Activated T-cell treated with anti-CD3 and anti-CD28 coated beads, Interleukin-2, amount 50 U/mL, for 72 hours (primary cell): ENCODE measurements around the gene KRTAP12-3. TPM values are rescaled to one million over a fixed set of nuclear protein-coding genes. Genes with fewer than 3 reads are reported as not detected.
"Not testable (repeated sequence)": the region's sequence is repeated elsewhere in the genome, so short reads cannot be mapped to it uniquely, and the experiment has no call there.

Source experiments
- ATAC-seq, 2 donors: fragments of 150-1000 bp; cut with Tn5 transposase; replicated peaks in 1 of 2; 2 replicates each; pipeline ENCODE4 v1.10.0; 2021; ENCODE audit warnings: moderate library complexity in 2 of 2, mild to moderate bottlenecking in 1 of 2
- DNase-seq, 2 donors: peaks; one replicate each; pipeline ENCODE4 v3.0.0; 2021 to 2022; ENCODE audit warnings: mixed read lengths in 1 of 2
- H3K27ac Mint-ChIP-seq: one replicate; pipeline ENCODE4 v1.8.0; 2022; ENCODE audit warnings: mild to moderate bottlenecking, moderate library complexity, mixed read lengths
- H3K27me3 Mint-ChIP-seq: one replicate; pipeline ENCODE4 v1.8.0; 2022; ENCODE audit warnings: low read depth, mixed read lengths
- H3K36me3 Mint-ChIP-seq, 2 donors: one replicate each; pipeline ENCODE4 v1.8.0; 2022; ENCODE audit warnings: mixed read lengths in 2 of 2, mild to moderate bottlenecking in 1 of 2; ENCODE audit not compliant: insufficient read depth in 2 of 2
- H3K4me1 Mint-ChIP-seq: one replicate; pipeline ENCODE4 v1.8.0; 2022; ENCODE audit warnings: low read depth, mixed read lengths
- H3K4me3 Mint-ChIP-seq, 2 donors: one replicate each; pipeline ENCODE4 v1.8.0; 2022; ENCODE audit warnings: mild to moderate bottlenecking in 2 of 2, mixed read lengths in 2 of 2, moderate library complexity in 2 of 2
- H3K9me3 Mint-ChIP-seq, 2 donors: one replicate each; pipeline ENCODE4 v1.8.0; 2022; ENCODE audit warnings: mixed read lengths in 2 of 2
- total RNA-seq, 2 donors: library from RNA; stranded (reverse); gene quantifications; one replicate each; pipeline ENCODE4 v1.2.3, GENCODE V29; 2022

KRTAP12-3 gene
- total RNA-seq, 2 donors from 2014 or later, result not detected

- peaks cover 9 to 12% of the 10 kb centered on the region in 2 donors for H3K36me3 Mint-ChIP-seq
- peak within 1 kb of the TSS; percentile 27 for H3K27ac Mint-ChIP-seq
- ATAC-seq, result no peak
Measured at GRCh38 chr21:44666401-44667320, 8.9 kb downstream of the KRTAP12-3 start, which contains the start of gene KRTAP12-2. KRTAP12-2 (minus strand) TSS chr21:44666927; CDS start chr21:44666886, 41 bp downstream.

GRCh38 chr21:44667612-44668011, 9.9 kb downstream of the KRTAP12-3 start:
- ATAC-seq, result no peak

More at GRCh38 chr21:44666401-44667320, 8.9 kb downstream of the KRTAP12-3 start, which contains the start of gene KRTAP12-2:
- DNase-seq, result no peak
- Mint-ChIP-seq H3K4me1 (no peaks in the 10 kb centered on the region), H3K27me3 (no peaks in the 10 kb centered on the region), H3K4me3 (no peak within 1 kb of the TSS), H3K9me3 (peaks cover 2 to 15% of the 10 kb centered on the region in 2 donors)

GRCh38 chr21:44670642-44671432, 13.1 kb downstream of the KRTAP12-3 start:
- Mint-ChIP-seq H3K27me3 (no peaks in the 10 kb centered on the region), H3K4me1 (no peaks in the 10 kb centered on the region), H3K36me3 (peaks cover 12 to 19% of the 10 kb centered on the region in 2 donors), H3K27ac (no peak overlapping the region), H3K9me3 (peaks cover 9 to 15% of the 10 kb centered on the region in 2 donors), H3K4me3 (no peak overlapping the region)
- ATAC-seq, result no peak
- no peak for DNase-seq

More at GRCh38 chr21:44667612-44668011, 9.9 kb downstream of the KRTAP12-3 start:
- H3K4me1 Mint-ChIP-seq, result no peaks in the 10 kb centered on the region
- no peak overlapping the region for H3K4me3 Mint-ChIP-seq
- no peak for DNase-seq
- no peaks in the 10 kb centered on the region for H3K27me3 Mint-ChIP-seq
- peaks cover 7 to 15% of the 10 kb centered on the region in 2 donors for H3K36me3 Mint-ChIP-seq
- H3K9me3 Mint-ChIP-seq, result peaks cover 3 to 13% of the 10 kb centered on the region in 2 donors
- peak overlapping the region; percentile 28 for H3K27ac Mint-ChIP-seq

GRCh38 chr21:44671911-44672310, 14.2 kb downstream of the KRTAP12-3 start:
- no peak for DNase-seq
- Mint-ChIP-seq H3K4me3 (no peak overlapping the region), H3K27me3 (no peaks in the 10 kb centered on the region), H3K9me3 (peaks cover 9 to 15% of the 10 kb centered on the region in 2 donors), H3K27ac (no peak overlapping the region), H3K36me3 (peaks cover 12 to 19% of the 10 kb centered on the region in 2 donors), H3K4me1 (no peaks in the 10 kb centered on the region)
- ATAC-seq, result no peak

GRCh38 chr21:44677881-44678280, 20.1 kb downstream of the KRTAP12-3 start:
- no peak overlapping the region for H3K27ac Mint-ChIP-seq
- ATAC-seq (no peak), DNase-seq (no peak)
- H3K36me3 Mint-ChIP-seq, result peaks cover 1 to 4% of the 10 kb centered on the region in 2 donors
- no peaks in the 10 kb centered on the region for H3K4me1 Mint-ChIP-seq
- peaks cover 1 to 3% of the 10 kb centered on the region in 2 donors for H3K9me3 Mint-ChIP-seq
- no peak overlapping the region for H3K4me3 Mint-ChIP-seq
- H3K27me3 Mint-ChIP-seq, result no peaks in the 10 kb centered on the region

GRCh38 chr21:44681152-44681551, 23.4 kb downstream of the KRTAP12-3 start:
- no peaks in the 10 kb centered on the region for H3K36me3 Mint-ChIP-seq
- ATAC-seq (no peak), DNase-seq (no peak)
- no peak overlapping the region for H3K4me3 Mint-ChIP-seq
- H3K27me3 Mint-ChIP-seq, result peaks cover 8% of the 10 kb centered on the region
- H3K27ac Mint-ChIP-seq, result no peak overlapping the region
- H3K9me3 Mint-ChIP-seq, result no peaks in the 10 kb centered on the region
- H3K4me1 Mint-ChIP-seq, result peaks cover 8% of the 10 kb centered on the region

GRCh38 chr21:44681861-44682579, 24.3 kb downstream of the KRTAP12-3 start, which contains the start of gene KRTAP12-1:
KRTAP12-1 (minus strand) TSS chr21:44682163; CDS start chr21:44682123, 40 bp downstream.
- Mint-ChIP-seq H3K36me3 (no peaks in the 10 kb centered on the region), H3K9me3 (no peaks in the 10 kb centered on the region), H3K4me3 (no peak within 1 kb of the TSS), H3K27me3 (peaks cover 8% of the 10 kb centered on the region), H3K4me1 (peaks cover 14% of the 10 kb centered on the region), H3K27ac (no peak within 1 kb of the TSS)
- ATAC-seq (no peak), DNase-seq (no peak)

- no peak overlapping the region for H3K27ac Mint-ChIP-seq
- ATAC-seq, result no peak
- no peaks in the 10 kb centered on the region for H3K36me3 Mint-ChIP-seq
Measured at GRCh38 chr21:44682580-44683151, 24.9 kb downstream of the KRTAP12-3 start.

GRCh38 chr21:44684077-44684476, 26.3 kb downstream of the KRTAP12-3 start:
- H3K9me3 Mint-ChIP-seq, result no peaks in the 10 kb centered on the region
- peaks cover 14% of the 10 kb centered on the region for H3K4me1 Mint-ChIP-seq
- peaks cover 8% of the 10 kb centered on the region for H3K27me3 Mint-ChIP-seq
- peak overlapping the region; percentile 27 for H3K27ac Mint-ChIP-seq
- no peak for ATAC-seq
- no peak for DNase-seq
- no peak overlapping the region for H3K4me3 Mint-ChIP-seq
- H3K36me3 Mint-ChIP-seq, result no peaks in the 10 kb centered on the region

More at GRCh38 chr21:44682580-44683151, 24.9 kb downstream of the KRTAP12-3 start:
- H3K9me3 Mint-ChIP-seq, result no peaks in the 10 kb centered on the region
- H3K4me1 Mint-ChIP-seq, result peaks cover 14% of the 10 kb centered on the region
- H3K4me3 Mint-ChIP-seq, result no peak overlapping the region
- peaks cover 8% of the 10 kb centered on the region for H3K27me3 Mint-ChIP-seq
- DNase-seq, result no peak

- Mint-ChIP-seq H3K36me3 (no peaks in the 10 kb centered on the region), H3K27me3 (peaks cover 8% of the 10 kb centered on the region), H3K9me3 (no peaks in the 10 kb centered on the region), H3K4me3 (no peak overlapping the region), H3K27ac (no peak overlapping the region), H3K4me1 (peaks cover 14% of the 10 kb centered on the region)
- ATAC-seq, result no peak
- DNase-seq, result no peak
Measured at GRCh38 chr21:44684483-44684882, 26.8 kb downstream of the KRTAP12-3 start.

GRCh38 chr21:44685050-44685449, 27.3 kb downstream of the KRTAP12-3 start:
- not testable (repeated sequence) for H3K27ac Mint-ChIP-seq, H3K4me3 Mint-ChIP-seq, H3K27me3 Mint-ChIP-seq, H3K36me3 Mint-ChIP-seq, DNase-seq, H3K9me3 Mint-ChIP-seq, ATAC-seq
- peaks cover 14% of the 10 kb centered on the region for H3K4me1 Mint-ChIP-seq
